Measurements from ENCODE around the gene IRF1. TPM values are rescaled to one million over a fixed set of nuclear protein-coding genes. Genes with fewer than 3 reads are reported as not detected.

IRF1 gene
- total and polyA plus RNA-seq, 2 of the 8 experiments (the other 6 are each of a cell fraction or from before 2014, with no cell fraction given): 4.0 to 8.5 TPM

DNA sequence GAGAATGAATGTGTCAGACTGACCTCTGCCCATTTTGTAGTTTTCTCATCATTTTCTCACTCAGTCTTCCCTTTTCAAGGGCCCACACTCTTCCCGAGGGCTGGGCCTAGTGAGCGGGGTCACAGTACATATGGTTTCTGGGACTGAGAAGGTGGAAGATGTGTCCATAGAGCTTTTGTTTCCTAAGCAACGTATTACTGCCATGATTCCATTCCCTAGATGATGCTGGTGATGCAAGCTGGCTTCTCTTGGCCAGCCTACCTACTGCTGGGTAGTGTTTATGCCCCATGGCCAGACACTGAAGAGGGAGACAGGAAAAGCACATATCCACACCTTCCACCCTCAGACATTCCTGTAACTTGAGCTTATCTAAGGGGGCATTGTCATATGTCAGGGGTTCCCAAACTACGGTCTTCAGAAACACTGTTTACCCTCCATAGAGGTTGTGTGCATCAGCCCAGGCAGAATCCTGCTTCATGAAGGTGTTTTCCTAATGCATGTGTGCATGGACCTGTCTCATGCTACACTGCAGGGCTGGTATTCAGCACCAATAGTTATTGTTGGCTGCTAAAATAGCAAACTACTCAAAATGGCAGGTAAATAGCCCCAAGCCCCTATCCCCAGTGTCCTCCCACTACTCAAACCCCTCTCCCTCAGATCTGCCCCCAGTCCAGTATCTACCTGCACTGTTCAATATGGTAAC, 9.5 kb downstream of the IRF1 start (continued):
- no peak for TF ChIP-seq GTF2F1 (IDR thresholded peaks at IDR 0.05; ENCODE audit: borderline replicate concordance, low read depth, low read length)
- TF ChIP-seq, protein P1, sequence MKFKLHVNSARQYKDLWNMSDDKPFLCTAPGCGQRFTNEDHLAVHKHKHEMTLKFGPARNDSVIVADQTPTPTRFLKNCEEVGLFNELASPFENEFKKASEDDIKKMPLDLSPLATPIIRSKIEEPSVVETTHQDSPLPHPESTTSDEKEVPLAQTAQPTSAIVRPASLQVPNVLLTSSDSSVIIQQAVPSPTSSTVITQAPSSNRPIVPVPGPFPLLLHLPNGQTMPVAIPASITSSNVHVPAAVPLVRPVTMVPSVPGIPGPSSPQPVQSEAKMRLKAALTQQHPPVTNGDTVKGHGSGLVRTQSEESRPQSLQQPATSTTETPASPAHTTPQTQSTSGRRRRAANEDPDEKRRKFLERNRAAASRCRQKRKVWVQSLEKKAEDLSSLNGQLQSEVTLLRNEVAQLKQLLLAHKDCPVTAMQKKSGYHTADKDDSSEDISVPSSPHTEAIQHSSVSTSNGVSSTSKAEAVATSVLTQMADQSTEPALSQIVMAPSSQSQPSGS (IDR thresholded peaks at IDR 0.05; ENCODE audit: low read length): no peak

Measured in H1 (cell line).